IPS-20b (cell line): ENCODE data around the gene STON1.

Experiments
- H3K27ac ChIP-seq: one replicate; pipeline ENCODE4 v1.5.1; 2013; ENCODE audit warnings: low read length
- H3K27me3 ChIP-seq: 2 replicates; pipeline ENCODE4 v1.6.1; 2013; ENCODE audit warnings: mild to moderate bottlenecking, low read length, inconsistent platforms; ENCODE audit not compliant: insufficient read depth
- H3K36me3 ChIP-seq: 2 replicates; pipeline ENCODE4 v1.6.1; 2013; ENCODE audit warnings: low read depth, mild to moderate bottlenecking, inconsistent platforms, low read length, moderate library complexity; ENCODE audit not compliant: insufficient read depth
- H3K4me1 ChIP-seq: 2 replicates; pipeline ENCODE4 v1.6.1; 2013; ENCODE audit warnings: mild to moderate bottlenecking, control low read depth, inconsistent platforms, low read length, moderate library complexity; ENCODE audit not compliant: insufficient read depth
- H3K4me3 ChIP-seq: 2 replicates; pipeline ENCODE4 v1.5.1; 2013; ENCODE audit warnings: mild to moderate bottlenecking, low read length, inconsistent platforms
- H3K9ac ChIP-seq: 2 replicates; pipeline ENCODE4 v1.6.1; 2013; ENCODE audit warnings: low read depth, mild to moderate bottlenecking, inconsistent platforms, low read length, moderate library complexity
- H3K9me3 ChIP-seq: 2 replicates; pipeline ENCODE4 v1.6.1; 2013; ENCODE audit warnings: mild to moderate bottlenecking, low read depth, low read length, inconsistent platforms; ENCODE audit not compliant: insufficient read depth

The STON1 gene

DNA sequence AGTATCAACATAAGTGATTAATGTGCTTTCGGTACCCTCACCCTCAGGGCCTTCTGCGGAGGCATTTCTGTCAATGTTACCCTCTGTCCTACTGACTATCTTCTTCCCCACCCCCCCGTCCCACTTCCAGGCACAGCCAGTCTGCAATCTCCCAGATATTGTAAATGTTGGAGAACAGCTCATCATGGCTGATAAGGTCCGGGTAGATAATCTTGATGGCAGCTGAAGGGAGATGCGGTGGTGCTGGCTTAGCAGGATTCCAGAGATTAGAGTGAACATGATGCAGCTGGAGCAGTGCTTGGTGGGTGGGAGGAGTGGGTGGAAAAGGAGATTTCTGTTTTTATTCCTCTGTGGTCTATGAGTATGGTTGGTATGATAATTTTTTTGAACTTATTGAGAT lies 103.2 kb downstream of the STON1 start:
- H3K36me3 ChIP-seq, result no peaks in the 10 kb centered on the region
- no peak overlapping the region for H3K27ac ChIP-seq
- H3K4me3 ChIP-seq, result no peak overlapping the region
- no peaks in the 10 kb centered on the region for H3K4me1 ChIP-seq
- H3K27me3 ChIP-seq, result no peaks in the 10 kb centered on the region
- no peak overlapping the region for H3K9ac ChIP-seq
- H3K9me3 ChIP-seq, result peaks cover 4% of the 10 kb centered on the region; the same call in 1 of the 2 replicates

GRCh38 chr2:48635786-48636185 lies 105.8 kb downstream of the STON1 start:
- no peaks in the 10 kb centered on the region for H3K36me3 ChIP-seq
- no peak overlapping the region for H3K27ac ChIP-seq
- no peak overlapping the region for H3K9ac ChIP-seq
- H3K4me1 ChIP-seq, result no peaks in the 10 kb centered on the region
- no peaks in the 10 kb centered on the region for H3K27me3 ChIP-seq
- H3K9me3 ChIP-seq, result peaks cover 4% of the 10 kb centered on the region; the same call in 1 of the 2 replicates
- H3K4me3 ChIP-seq, result no peak overlapping the region

DNA sequence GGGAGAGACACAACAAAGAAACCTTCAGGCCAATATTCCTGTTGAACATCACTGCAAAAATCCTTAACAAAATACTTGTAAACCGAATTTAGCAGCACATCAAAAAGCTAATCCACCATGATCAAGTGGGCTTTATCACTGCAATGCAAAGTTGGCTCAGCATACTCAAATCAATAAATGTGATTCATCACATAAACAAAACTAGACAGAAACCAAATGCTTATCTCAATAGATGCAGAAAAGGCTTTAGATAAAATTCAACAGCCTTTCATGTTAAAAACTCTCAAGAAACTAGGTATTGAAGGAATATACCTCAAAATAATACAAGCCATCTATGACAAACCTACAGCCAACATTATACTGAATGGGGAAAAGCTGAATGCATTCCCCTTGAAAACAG lies 108.3 kb downstream of the STON1 start:
- no peaks in the 10 kb centered on the region for H3K27me3 ChIP-seq
- H3K27ac ChIP-seq, result no peak overlapping the region

More for the DNA sequence above, 108.3 kb downstream of the STON1 start:
- no peaks in the 10 kb centered on the region for H3K36me3 ChIP-seq
- peaks cover 4% of the 10 kb centered on the region; the same call in 1 of the 2 replicates for H3K9me3 ChIP-seq
- no peaks in the 10 kb centered on the region for H3K4me1 ChIP-seq
- no peak overlapping the region for H3K9ac ChIP-seq
- H3K4me3 ChIP-seq, result no peak overlapping the region
